Left forelimb (tissue), 1 donor: ENCODE measurements around the gene DDIT4.
"Not testable (repeated sequence)": the region's sequence is repeated elsewhere in the genome, so short reads cannot be mapped to it uniquely, and the experiment has no call there.

Experiments
- DNase-seq: peaks from one replicate; pipeline ENCODE4 v3.0.0-alpha.2; 2018; ENCODE audit warnings: low spot score

DDIT4 gene

DNA sequence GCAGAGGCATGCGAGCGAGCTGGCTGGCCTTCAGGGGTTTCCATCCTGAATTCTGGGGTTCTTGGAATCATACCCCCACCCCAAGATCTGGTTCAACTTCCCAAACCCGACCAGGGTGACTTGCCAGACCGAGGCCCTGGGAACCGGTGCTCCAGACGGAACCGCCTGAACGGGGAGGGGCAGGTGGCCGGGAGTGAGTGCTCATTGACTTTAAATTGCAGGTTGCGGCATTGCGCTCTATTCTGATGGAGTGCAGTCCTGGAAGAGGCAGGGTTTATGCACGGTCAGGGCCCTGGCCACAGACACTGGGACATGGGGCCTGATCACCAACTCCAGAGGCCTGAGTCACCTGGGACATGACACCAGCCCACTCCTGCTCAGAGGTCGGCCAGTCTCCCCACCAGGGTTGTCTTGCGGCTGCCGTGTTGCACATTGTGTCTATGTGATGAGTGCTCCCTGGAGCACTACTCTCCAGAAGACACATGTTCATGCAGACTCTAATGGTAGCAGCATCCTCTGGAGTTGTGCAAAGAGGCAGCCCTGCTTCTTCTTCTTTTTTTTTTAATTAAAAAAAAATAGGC lies 5.8 kb upstream of the DDIT4 start:
- peak; percentile 61 for DNase-seq

DNA sequence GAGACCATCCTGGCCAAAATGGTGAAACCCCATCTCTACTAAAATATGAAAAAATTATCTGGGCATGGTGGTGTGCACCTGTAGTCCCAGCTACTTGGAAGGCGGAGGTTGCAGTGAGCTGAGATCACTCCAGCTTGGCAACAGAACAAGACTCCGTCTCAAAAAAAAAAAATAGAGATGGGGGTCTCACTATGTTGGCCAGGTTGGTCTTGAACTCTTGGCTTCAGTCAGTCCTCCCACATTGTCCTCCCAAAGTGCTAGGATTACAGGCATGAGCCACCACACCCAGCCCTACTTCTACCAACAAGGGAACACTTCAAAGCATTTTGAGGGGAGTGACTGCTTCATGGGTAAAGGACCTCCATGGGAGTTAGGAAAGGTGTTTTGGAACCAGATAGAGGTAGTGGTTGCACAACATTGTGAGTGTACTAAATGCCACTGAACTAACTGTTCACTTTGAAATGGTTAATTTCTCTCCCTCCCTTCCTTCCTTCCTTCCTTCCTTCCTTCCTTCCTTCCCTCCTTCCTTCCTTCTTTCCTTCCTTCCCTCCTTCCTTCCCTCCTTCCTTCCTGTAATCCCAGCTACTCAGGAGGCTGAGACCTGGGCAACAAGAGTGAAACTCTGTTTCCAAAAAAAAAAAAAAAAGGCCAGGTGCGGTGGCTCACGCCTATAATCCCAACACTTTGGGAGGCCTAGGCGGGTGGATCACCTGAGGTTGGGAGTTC lies 5.1 kb upstream of the DDIT4 start:
- not testable (repeated sequence) for DNase-seq

DNA sequence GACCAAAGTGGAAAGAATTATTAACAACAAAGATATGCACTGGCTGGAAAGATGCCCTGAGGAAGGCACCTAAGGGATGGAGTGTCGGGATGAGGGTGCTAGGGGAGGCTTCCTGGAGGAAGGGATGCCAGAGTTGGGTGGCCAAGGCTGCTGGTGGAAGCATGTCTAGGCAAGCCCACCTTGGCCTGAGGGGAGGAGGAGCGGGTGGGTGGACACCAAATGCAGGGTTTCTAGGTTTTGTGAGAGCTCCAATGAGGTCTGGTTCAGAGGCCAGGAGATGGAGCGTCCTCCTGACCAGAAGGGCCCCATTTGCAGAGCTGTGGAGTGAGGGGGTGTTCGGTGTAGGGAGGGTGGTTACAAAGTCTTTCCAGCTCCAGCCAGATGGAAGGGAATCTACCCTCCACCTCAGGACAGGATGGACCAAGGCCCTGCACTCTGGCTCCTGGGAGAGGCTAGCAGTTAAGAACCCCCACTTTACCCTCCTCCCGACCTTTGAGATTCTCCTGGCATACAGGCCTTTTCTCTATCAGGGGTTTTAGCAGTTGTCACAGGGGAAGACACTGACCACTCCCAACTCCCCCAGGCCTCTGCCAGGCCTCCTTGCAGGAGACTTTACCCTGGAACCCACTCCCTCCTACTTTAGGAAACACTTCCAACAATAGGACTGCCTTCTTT lies 3.0 kb upstream of the DDIT4 start:
- no peak for DNase-seq

- DNase-seq, result peak; percentile 92
These were observed 875 bp upstream of the DDIT4 start for GRCh38 chr10:72272689-72273409.

DNA sequence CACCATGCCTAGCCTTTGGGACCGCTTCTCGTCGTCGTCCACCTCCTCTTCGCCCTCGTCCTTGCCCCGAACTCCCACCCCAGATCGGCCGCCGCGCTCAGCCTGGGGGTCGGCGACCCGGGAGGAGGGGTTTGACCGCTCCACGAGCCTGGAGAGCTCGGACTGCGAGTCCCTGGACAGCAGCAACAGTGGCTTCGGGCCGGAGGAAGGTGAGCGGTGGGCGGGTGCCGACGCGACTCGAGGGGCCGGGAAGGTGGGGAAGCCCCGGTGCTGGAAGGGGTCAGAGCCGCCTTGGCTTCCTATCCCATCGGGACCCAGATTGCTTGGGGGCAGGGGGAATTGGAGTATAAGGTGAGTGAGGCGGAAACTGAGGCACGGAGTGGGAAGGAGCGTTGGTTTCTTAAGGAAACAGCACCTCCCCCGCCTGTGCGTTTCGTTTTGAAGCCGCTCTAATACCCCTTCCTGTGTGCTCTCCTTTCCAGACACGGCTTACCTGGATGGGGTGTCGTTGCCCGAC lies 547 bp downstream of the DDIT4 start:
- no peak for DNase-seq

GRCh38 chr10:72274730-72275350 lies 1.1 kb downstream of the DDIT4 start:
- no peak for DNase-seq

- no peak for DNase-seq
These were observed 1.8 kb downstream of the DDIT4 start for GRCh38 chr10:72275351-72276012.

DNA sequence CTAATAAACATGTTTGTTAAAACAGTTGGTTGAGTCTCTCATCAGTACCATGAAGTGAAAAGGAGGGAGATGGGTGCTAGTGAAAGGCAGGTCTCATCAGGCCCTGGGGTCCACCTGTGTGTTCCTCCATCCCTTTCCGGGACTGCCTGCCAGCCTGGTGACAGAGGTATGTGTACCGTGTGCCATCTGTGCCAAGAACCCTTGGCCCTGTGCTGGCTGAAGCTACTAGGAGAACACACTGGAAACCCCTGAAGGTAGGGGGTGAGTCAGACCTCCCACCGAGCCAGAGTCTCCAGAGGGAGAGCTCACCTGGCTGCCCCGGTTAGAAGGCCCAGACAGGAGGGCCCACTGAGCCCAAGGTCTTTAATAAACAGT lies 2.3 kb downstream of the DDIT4 start:
- DNase-seq, result no peak

DNA sequence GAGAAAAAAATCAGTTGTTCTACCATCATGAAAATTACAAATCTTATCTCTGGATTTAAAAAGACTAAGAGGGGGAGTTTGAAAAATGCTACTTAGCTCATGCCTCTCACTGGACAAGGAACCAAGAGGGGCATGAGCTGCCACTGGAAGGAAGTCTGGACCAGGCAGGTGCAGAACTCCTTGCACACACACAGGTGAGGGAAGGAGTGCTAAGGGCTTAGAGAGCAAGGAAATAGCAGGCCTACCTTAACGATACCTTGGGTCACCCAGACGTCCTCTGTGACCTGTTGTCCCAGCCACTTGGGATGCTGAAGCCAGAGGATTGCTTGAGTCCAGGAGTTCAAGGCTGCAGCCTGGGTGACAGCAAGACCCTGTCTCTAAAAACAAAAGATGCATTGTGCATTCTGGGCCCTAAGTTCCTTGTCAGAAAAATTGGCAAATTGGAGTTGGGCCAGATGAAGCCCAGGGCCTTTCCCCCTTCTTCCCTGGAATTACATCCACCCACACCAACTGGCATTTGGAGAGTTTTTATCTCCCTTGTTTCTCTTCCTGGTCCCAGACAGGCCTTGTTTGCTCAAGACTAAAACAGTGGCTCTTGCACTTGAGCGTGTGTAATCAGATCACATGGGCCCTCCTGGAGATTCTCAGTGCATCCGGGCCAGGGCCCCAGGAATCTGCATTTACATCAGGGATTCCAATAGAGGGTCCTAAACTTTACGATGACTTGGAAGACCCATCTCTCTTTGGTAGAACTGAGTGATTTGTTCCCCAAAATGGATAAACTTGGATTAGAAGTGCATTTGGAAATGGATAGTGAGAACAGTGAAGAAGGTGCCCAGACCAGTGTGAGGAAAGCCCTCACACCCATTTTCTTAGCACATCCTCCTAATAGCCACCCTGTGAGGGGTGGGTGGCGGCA lies 3.0 kb downstream of the DDIT4 start:
- DNase-seq, result no peak

DNA sequence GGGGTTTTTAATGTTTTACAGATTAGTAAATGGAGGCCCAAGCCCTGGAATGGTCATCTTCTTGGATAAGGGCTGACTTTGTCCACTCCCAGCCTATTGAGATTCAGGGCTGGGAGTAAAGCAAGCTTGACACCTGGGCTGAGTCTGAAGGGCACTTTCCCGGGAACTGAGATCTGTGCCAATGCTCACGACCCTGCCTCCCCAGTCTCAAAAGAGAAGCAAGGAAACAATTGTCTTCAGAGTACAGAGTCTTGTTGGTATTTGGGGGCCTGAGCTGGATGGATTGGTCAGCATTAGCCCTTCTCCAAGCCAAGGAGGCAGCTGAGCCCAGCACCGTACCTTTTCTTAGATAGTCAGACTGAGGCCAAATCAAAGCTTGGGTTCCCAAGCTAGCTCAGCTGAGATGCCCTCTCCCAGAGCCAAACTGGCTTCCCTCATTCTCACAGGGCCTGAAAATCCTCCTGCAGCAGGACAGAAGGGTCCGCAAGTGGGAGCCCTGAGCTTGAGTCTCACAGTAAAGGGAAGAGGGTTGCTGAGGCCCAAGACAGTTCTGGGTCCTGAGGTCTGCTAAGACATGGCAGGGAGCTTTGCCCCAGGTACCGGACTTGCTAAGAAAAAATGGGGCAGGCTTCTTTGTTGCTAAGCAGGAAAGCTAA lies 3.7 kb downstream of the DDIT4 start:
- no peak for DNase-seq

- DNase-seq, result no peak
These were observed 4.4 kb downstream of the DDIT4 start for GRCh38 chr10:72277996-72278667.

DNA sequence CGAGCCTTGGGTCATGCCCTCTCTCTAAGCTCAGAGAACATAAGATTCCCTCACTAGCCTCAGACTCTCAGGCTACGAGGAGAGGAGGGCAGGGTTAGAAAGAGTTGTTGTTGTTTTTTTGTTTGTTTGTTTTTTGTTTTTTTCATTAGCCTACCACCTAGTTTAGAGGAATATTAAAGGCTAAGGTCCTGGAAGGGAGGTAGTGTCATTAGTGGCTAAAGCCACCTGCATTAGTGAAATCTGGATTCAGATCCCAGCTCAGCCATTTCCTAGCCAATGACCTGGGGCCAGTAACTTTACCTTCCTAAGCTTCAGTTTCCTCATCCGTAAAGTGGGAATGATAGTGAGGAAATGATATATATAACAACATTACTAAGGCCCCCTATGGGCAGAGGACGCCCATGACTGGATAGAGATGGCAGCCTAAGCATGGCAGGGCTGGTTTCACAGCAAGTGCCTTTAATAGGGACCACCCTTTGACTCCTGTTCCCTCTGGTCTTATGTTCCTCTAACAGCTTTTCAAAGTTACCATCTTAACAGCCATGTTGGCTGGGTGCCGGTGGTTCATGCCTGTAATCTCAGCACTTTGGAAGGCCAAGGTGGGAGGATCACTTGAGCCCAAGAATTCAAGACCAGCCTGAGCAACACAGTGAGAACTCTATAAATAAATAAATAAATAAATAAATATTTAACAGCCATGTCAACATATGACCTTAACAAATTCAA lies 5.1 kb downstream of the DDIT4 start:
- no peak for DNase-seq

DNA sequence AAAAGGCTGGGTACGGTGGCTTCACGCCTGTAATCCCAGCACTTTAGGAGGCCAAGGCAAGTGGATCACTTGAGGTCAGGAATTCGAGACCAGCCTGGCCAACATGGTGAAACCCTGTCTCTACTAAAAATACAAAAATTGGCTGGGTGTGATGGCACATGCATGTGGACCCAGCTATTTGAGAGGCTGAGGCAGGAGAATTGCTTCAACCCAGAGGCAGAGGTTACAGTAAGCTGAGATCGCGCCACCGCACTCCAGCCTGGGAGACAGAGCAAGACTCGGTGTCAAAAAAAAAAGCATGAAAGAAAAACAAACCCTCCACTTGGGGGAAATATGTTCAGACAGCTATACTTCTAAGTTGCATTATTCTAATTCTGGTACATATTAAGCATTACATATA lies 5.9 kb downstream of the DDIT4 start:
- not testable (repeated sequence) for DNase-seq

GRCh38 chr10:72283131-72283530 lies 9.4 kb downstream of the DDIT4 start:
- DNase-seq, result no peak

GRCh38 chr10:72285972-72286521 lies 12.3 kb downstream of the DDIT4 start:
- no peak for DNase-seq

GRCh38 chr10:72291019-72291532 lies 17.4 kb downstream of the DDIT4 start:
- DNase-seq, result no peak

- DNase-seq, result no peak
These were observed 18.5 kb downstream of the DDIT4 start for GRCh38 chr10:72292223-72292691.

- DNase-seq, result no peak
These were observed 21.7 kb downstream of the DDIT4 start for GRCh38 chr10:72295330-72295910.
